MM.1S (cell line): ENCODE data around the gene CISD2.

ENCODE experiments used
- EZH2 ChIP-seq: fragments of 300-600 bp; sonication (generic); optimal IDR thresholded peaks from 2 replicates; pipeline ENCODE3; 2017; ENCODE audit warnings: low read depth, mild to moderate bottlenecking, antibody characterized with exemption, low read length, mixed read lengths
- TF ChIP-seq, protein P1 (sequence below): fragments of 300-600 bp; sonication (generic); IDR thresholded peaks from 2 replicates; pipeline ENCODE4 v1.5.1; 2016; ENCODE audit warnings: antibody characterized with exemption, low read length, mixed read lengths

DNA sequence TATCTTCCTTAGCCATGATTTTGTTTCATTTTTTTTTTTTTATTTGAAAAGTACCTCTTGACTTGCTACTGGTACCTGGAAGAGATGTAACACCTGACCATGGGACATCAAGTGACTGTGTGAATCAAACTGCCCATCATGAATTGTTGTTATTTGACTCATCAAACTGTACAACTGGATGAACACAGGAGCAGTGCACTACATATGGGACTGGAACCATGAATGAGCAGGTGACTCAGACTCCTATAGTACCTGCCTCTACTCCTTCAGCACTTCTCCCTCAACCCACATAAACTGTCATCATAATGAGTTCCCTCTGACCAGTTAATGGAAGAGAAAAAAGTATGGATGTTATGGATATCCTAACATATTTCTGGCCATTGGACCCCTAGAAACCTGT, 25.5 kb upstream of the CISD2 start:
- no peak for TF ChIP-seq EZH2
- TF ChIP-seq, protein P1, sequence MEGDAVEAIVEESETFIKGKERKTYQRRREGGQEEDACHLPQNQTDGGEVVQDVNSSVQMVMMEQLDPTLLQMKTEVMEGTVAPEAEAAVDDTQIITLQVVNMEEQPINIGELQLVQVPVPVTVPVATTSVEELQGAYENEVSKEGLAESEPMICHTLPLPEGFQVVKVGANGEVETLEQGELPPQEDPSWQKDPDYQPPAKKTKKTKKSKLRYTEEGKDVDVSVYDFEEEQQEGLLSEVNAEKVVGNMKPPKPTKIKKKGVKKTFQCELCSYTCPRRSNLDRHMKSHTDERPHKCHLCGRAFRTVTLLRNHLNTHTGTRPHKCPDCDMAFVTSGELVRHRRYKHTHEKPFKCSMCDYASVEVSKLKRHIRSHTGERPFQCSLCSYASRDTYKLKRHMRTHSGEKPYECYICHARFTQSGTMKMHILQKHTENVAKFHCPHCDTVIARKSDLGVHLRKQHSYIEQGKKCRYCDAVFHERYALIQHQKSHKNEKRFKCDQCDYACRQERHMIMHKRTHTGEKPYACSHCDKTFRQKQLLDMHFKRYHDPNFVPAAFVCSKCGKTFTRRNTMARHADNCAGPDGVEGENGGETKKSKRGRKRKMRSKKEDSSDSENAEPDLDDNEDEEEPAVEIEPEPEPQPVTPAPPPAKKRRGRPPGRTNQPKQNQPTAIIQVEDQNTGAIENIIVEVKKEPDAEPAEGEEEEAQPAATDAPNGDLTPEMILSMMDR = no peak
